ENCODE data around the gene PIP5K1A.

PIP5K1A gene

GRCh38 chr1:151210830-151211229, 12.5 kb downstream of the PIP5K1A start:
- no peak for TF ChIP-seq CTCF (IDR thresholded peaks at IDR 0.05; ENCODE audit: low read depth, low read length)
- no peak for DNase-seq (ENCODE audit: extremely low read depth, low read depth)

- DNase-seq (ENCODE audit: extremely low read depth, low read depth) = no peak
- TF ChIP-seq CTCF (IDR thresholded peaks at IDR 0.05; ENCODE audit: low read depth, low read length) = no peak
Measured at GRCh38 chr1:151211972-151212705, 13.8 kb downstream of the PIP5K1A start.

GRCh38 chr1:151213560-151213959, 15.2 kb downstream of the PIP5K1A start:
- TF ChIP-seq CTCF (IDR thresholded peaks at IDR 0.05; ENCODE audit: low read depth, low read length) = no peak
- no peak for DNase-seq (ENCODE audit: extremely low read depth, low read depth)

GRCh38 chr1:151221616-151222015, 23.3 kb downstream of the PIP5K1A start:
- no peak for TF ChIP-seq CTCF (IDR thresholded peaks at IDR 0.05; ENCODE audit: low read depth, low read length)
- DNase-seq (ENCODE audit: extremely low read depth, low read depth) = no peak

GRCh38 chr1:151222130-151222529, 23.8 kb downstream of the PIP5K1A start:
- no peak for TF ChIP-seq CTCF (IDR thresholded peaks at IDR 0.05; ENCODE audit: low read depth, low read length)
- DNase-seq (ENCODE audit: extremely low read depth, low read depth) = no peak

- no peak for DNase-seq (ENCODE audit: extremely low read depth, low read depth)
- no peak for TF ChIP-seq CTCF (IDR thresholded peaks at IDR 0.05; ENCODE audit: low read depth, low read length)
Measured at GRCh38 chr1:151235235-151235634, 36.9 kb downstream of the PIP5K1A start.

- no peak for TF ChIP-seq CTCF (IDR thresholded peaks at IDR 0.05; ENCODE audit: low read depth, low read length)
- no peak for DNase-seq (ENCODE audit: extremely low read depth, low read depth)
Measured at GRCh38 chr1:151237678-151238466, 39.5 kb downstream of the PIP5K1A start.
